Pulmonary artery endothelial cell (primary cell): ENCODE measurements around the gene USP17L24. TPM values are rescaled to one million over a fixed set of nuclear protein-coding genes. Genes with fewer than 3 reads are reported as not detected.
"Not testable (repeated sequence)": the region's sequence is repeated elsewhere in the genome, so short reads cannot be mapped to it uniquely, and the experiment has no call there.

Experiments
- DNase-seq: peaks from one replicate; pipeline ENCODE4 v3.0.0-alpha.2; 2011; ENCODE audit warnings: low read depth, low spot score
- total RNA-seq: library from RNA; depleted of rRNA; stranded (reverse); fragments of >200 nt; gene quantifications from 2 replicates; pipeline ENCODE4 v1.2.3, GENCODE V29; 2014

Gene USP17L24, protein sequence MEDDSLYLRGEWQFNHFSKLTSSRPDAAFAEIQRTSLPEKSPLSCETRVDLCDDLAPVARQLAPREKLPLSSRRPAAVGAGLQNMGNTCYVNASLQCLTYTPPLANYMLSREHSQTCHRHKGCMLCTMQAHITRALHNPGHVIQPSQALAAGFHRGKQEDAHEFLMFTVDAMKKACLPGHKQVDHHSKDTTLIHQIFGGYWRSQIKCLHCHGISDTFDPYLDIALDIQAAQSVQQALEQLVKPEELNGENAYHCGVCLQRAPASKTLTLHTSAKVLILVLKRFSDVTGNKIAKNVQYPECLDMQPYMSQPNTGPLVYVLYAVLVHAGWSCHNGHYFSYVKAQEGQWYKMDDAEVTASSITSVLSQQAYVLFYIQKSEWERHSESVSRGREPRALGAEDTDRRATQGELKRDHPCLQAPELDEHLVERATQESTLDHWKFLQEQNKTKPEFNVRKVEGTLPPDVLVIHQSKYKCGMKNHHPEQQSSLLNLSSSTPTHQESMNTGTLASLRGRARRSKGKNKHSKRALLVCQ
- not detected in 2 replicates for total RNA-seq

DNA sequence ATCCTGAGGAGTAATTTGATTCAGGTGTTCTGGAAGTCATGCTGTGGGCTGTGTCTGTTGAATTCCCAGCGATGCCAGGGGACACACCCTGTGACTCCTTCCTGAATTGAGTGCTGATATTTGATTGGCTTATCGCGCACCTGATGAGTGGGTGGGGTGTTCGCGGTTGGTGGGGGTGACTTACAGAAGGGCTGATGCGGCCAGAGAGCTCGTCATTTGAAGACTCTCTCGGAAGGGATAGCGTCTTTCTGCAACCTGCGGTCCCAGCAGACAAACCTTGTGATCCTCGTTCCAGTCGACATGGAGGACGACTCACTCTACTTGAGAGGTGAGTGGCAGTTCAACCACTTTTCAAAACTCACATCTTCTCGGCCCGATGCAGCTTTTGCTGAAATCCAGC, at the start of gene USP17L24:
TSS of gene USP17L24 (plus strand) at position 301 of the 400 bp plus-strand sequence. CDS start at position 301, 0 bp downstream.
- not testable (repeated sequence) for DNase-seq

DNA sequence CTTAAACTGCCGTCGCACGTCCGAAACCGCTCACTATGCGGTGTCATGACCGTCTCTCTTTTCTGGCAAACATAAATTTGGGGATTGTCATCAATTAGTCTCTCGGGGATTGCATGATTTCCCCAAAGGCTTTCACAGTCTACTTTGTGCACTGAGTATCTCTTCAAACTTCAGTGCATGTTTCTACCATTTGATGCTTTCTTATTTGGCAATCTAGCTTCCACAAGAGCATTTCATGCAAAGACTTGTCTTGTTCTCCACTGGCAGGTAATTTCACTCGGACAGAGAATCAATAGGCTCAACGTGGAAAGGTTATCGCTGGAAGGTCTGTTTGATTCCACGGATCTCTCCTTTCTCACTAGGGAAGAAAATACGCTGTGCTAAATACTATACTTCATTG, 774 bp upstream of the USP17L24 start:
- not testable (repeated sequence) for DNase-seq

DNA sequence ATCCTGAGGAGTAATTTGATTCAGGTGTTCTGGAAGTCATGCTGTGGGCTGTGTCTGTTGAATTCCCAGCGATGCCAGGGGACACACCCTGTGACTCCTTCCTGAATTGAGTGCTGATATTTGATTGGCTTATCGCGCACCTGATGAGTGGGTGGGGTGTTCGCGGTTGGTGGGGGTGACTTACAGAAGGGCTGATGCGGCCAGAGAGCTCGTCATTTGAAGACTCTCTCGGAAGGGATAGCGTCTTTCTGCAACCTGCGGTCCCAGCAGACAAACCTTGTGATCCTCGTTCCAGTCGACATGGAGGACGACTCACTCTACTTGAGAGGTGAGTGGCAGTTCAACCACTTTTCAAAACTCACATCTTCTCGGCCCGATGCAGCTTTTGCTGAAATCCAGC, 4.6 kb downstream of the USP17L24 start, which contains the start of gene USP17L25:
TSS of gene USP17L25 (plus strand) at position 301 of the 400 bp plus-strand sequence. CDS start at position 301, 0 bp downstream.
- DNase-seq = not testable (repeated sequence)

DNA sequence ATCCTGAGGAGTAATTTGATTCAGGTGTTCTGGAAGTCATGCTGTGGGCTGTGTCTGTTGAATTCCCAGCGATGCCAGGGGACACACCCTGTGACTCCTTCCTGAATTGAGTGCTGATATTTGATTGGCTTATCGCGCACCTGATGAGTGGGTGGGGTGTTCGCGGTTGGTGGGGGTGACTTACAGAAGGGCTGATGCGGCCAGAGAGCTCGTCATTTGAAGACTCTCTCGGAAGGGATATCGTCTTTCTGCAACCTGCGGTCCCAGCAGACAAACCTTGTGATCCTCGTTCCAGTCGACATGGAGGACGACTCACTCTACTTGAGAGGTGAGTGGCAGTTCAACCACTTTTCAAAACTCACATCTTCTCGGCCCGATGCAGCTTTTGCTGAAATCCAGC, 9.4 kb downstream of the USP17L24 start, which contains the start of gene USP17L26:
TSS of gene USP17L26 (plus strand) at position 301 of the 400 bp plus-strand sequence. CDS start at position 301, 0 bp downstream.
- not testable (repeated sequence) for DNase-seq

DNA sequence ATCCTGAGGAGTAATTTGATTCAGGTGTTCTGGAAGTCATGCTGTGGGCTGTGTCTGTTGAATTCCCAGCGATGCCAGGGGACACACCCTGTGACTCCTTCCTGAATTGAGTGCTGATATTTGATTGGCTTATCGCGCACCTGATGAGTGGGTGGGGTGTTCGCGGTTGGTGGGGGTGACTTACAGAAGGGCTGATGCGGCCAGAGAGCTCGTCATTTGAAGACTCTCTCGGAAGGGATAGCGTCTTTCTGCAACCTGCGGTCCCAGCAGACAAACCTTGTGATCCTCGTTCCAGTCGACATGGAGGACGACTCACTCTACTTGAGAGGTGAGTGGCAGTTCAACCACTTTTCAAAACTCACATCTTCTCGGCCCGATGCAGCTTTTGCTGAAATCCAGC, 14.1 kb downstream of the USP17L24 start, which contains the start of gene USP17L5:
TSS of gene USP17L5 (plus strand) at position 301 of the 400 bp plus-strand sequence. CDS start at position 301, 0 bp downstream.
- not testable (repeated sequence) for DNase-seq

DNA sequence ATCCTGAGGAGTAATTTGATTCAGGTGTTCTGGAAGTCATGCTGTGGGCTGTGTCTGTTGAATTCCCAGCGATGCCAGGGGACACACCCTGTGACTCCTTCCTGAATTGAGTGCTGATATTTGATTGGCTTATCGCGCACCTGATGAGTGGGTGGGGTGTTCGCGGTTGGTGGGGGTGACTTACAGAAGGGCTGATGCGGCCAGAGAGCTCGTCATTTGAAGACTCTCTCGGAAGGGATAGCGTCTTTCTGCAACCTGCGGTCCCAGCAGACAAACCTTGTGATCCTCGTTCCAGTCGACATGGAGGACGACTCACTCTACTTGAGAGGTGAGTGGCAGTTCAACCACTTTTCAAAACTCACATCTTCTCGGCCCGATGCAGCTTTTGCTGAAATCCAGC, 18.9 kb downstream of the USP17L24 start, which contains the start of gene USP17L27:
TSS of gene USP17L27 (plus strand) at position 301 of the 400 bp plus-strand sequence. CDS start at position 301, 0 bp downstream.
- not testable (repeated sequence) for DNase-seq

DNA sequence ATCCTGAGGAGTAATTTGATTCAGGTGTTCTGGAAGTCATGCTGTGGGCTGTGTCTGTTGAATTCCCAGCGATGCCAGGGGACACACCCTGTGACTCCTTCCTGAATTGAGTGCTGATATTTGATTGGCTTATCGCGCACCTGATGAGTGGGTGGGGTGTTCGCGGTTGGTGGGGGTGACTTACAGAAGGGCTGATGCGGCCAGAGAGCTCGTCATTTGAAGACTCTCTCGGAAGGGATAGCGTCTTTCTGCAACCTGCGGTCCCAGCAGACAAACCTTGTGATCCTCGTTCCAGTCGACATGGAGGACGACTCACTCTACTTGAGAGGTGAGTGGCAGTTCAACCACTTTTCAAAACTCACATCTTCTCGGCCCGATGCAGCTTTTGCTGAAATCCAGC, 23.6 kb downstream of the USP17L24 start, which contains the start of gene USP17L28:
TSS of gene USP17L28 (plus strand) at position 301 of the 400 bp plus-strand sequence. CDS start at position 301, 0 bp downstream.
- DNase-seq = not testable (repeated sequence)

DNA sequence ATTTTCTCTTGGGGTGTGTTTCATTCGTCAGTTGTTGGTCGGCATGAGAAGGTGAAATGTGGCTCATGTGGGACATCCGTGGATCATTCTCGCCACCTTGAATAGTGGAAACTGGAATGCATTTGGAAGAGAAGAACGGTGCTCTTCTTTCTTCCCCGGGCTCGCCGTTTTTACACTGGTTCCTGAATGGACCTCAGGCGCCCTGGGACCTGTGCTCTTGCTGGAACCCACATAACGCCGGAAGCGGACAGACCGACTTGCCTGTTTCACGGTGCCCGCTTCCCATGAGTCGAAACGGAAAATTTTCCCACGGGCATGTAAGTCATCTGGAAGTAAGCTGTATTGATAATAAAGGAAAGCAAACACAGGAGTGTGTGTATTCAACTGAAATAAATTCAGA, 25.9 kb downstream of the USP17L24 start:
- DNase-seq = not testable (repeated sequence)

DNA sequence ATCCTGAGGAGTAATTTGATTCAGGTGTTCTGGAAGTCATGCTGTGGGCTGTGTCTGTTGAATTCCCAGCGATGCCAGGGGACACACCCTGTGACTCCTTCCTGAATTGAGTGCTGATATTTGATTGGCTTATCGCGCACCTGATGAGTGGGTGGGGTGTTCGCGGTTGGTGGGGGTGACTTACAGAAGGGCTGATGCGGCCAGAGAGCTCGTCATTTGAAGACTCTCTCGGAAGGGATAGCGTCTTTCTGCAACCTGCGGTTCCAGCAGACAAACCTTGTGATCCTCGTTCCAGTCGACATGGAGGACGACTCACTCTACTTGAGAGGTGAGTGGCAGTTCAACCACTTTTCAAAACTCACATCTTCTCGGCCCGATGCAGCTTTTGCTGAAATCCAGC, 28.4 kb downstream of the USP17L24 start, which contains the start of gene USP17L29:
TSS of gene USP17L29 (plus strand) at position 301 of the 400 bp plus-strand sequence. CDS start at position 301, 0 bp downstream.
- not testable (repeated sequence) for DNase-seq

DNA sequence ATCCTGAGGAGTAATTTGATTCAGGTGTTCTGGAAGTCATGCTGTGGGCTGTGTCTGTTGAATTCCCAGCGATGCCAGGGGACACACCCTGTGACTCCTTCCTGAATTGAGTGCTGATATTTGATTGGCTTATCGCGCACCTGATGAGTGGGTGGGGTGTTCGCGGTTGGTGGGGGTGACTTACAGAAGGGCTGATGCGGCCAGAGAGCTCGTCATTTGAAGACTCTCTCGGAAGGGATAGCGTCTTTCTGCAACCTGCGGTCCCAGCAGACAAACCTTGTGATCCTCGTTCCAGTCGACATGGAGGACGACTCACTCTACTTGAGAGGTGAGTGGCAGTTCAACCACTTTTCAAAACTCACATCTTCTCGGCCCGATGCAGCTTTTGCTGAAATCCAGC, 37.9 kb downstream of the USP17L24 start, which contains the start of gene USP17L30:
TSS of gene USP17L30 (plus strand) at position 301 of the 400 bp plus-strand sequence. CDS start at position 301, 0 bp downstream.
- DNase-seq = not testable (repeated sequence)

Other genes with a start within 250 kb of the USP17L24 start
- gene FAM90A26, start 154.8 kb upstream of the USP17L24 start, total RNA-seq = not detected in 2 replicates
- gene USP17L10, start 114.5 kb upstream of the USP17L24 start, total RNA-seq = not detected in 2 replicates
- gene USP17L11, start 109.8 kb upstream of the USP17L24 start, total RNA-seq = not detected in 2 replicates
- not detected in 2 replicates for gene USP17L12, start 105.0 kb upstream of the USP17L24 start, total RNA-seq
- gene USP17L13, start 100.3 kb upstream of the USP17L24 start, total RNA-seq = not detected in 2 replicates
- not detected in 2 replicates for gene USP17L15, start 90.8 kb upstream of the USP17L24 start, total RNA-seq
- not detected in 2 replicates for gene USP17L17, start 81.3 kb upstream of the USP17L24 start, total RNA-seq
- gene USP17L18, start 76.5 kb upstream of the USP17L24 start, total RNA-seq = not detected in 2 replicates
- gene USP17L19, start 71.8 kb upstream of the USP17L24 start, total RNA-seq = not detected in 2 replicates
- not detected in 2 replicates for gene USP17L20, start 67.0 kb upstream of the USP17L24 start, total RNA-seq
- not detected in 2 replicates for gene USP17L21, start 62.3 kb upstream of the USP17L24 start, total RNA-seq
- gene USP17L22, start 57.5 kb upstream of the USP17L24 start, total RNA-seq = not detected in 2 replicates
- gene USP17L25, start 4.7 kb downstream of the USP17L24 start, total RNA-seq = not detected in 2 replicates
- not detected in 2 replicates for gene USP17L26, start 9.5 kb downstream of the USP17L24 start, total RNA-seq
- gene USP17L5, start 14.2 kb downstream of the USP17L24 start, total RNA-seq = not detected in 2 replicates
- not detected in 2 replicates for gene USP17L27, start 19.0 kb downstream of the USP17L24 start, total RNA-seq
- gene USP17L28, start 23.7 kb downstream of the USP17L24 start, total RNA-seq = not detected in 2 replicates
- gene USP17L29, start 28.5 kb downstream of the USP17L24 start, total RNA-seq = not detected in 2 replicates
- gene USP17L30, start 38.0 kb downstream of the USP17L24 start, total RNA-seq = not detected in 2 replicates
- gene DEFB131A, start 119.2 kb downstream of the USP17L24 start, total RNA-seq = not detected in 2 replicates